Measurements from ENCODE around the gene PSMB3. TPM values are rescaled to one million over a fixed set of nuclear protein-coding genes. Genes with fewer than 3 reads are reported as not detected.

PSMB3 gene
- polyA plus RNA-seq, 1 experiment = 234 TPM

DNA sequence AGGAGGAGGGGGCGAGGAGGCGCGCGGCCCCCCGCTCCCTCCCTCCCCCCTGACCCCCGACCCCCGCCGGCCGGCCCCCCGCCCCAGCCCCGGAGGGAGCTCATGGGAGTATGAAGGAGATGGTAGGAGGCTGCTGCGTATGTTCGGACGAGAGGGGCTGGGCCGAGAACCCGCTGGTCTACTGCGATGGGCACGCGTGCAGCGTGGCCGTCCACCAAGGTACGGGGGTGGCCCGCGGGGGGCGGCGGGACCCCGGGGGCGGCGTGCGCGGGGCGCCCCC is 47.1 kb upstream of the PSMB3 start:
- no peaks in the 10 kb centered on the region; the same call in 1 of the 2 replicates for H3K9me3 ChIP-seq (ENCODE audit: control insufficient read depth, insufficient read depth, low read length)
- POLR2A ChIA-PET = interaction anchor here (1.1 kb wide), 1 partner anchor 27 kb away, joined by 3 read pairs; no protein-coding TSS in a partner anchor

DNA sequence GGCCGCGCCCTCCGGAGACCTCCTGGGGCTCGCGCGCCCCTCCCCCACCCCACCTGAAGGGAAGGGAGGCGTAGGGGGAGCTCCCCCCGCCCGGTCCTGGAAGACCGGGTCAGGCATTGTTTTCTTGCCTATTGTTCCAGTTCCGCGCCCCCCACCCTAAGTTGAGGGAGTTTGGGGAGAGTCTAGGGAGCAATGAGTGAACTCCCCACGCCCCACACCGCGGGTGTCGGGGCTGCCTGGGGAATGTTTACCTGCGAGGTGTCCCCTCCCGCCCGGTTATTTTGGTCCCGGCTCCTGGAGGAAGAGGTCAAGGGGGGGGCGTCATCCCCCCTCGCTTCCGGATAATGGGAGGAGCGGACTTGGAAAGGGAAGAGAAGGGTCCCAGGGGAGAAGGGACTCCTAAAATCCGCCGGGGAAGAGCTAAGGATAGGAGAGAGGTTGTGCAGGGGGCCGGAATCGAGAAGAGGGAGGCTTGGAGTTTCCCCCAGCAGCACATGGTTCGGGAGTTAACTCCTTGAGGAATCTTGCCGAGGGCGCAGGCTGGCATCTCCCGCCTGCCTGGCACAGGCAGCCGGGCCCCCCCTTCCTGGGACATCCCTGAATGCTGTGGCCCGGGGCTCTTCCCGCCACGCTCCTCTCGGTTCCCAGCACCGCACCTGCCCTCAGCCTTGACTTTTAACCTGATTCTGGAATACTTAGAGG is 46.6 kb upstream of the PSMB3 start:
- no peaks in the 10 kb centered on the region for H3K27me3 ChIP-seq (ENCODE audit: control insufficient read depth, insufficient read depth, low read length)
- TF ChIP-seq, protein P1, sequence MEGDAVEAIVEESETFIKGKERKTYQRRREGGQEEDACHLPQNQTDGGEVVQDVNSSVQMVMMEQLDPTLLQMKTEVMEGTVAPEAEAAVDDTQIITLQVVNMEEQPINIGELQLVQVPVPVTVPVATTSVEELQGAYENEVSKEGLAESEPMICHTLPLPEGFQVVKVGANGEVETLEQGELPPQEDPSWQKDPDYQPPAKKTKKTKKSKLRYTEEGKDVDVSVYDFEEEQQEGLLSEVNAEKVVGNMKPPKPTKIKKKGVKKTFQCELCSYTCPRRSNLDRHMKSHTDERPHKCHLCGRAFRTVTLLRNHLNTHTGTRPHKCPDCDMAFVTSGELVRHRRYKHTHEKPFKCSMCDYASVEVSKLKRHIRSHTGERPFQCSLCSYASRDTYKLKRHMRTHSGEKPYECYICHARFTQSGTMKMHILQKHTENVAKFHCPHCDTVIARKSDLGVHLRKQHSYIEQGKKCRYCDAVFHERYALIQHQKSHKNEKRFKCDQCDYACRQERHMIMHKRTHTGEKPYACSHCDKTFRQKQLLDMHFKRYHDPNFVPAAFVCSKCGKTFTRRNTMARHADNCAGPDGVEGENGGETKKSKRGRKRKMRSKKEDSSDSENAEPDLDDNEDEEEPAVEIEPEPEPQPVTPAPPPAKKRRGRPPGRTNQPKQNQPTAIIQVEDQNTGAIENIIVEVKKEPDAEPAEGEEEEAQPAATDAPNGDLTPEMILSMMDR (IDR thresholded peaks at IDR 0.05; ENCODE audit: low read depth, low read length) = no peak
- H3K27ac ChIP-seq (ENCODE audit: low read depth, low read length) = peak overlapping the region; percentile 11
- DNase-seq (ENCODE audit: low read depth, low spot score) = no peak
- POLR2A ChIA-PET = no interaction called here
- no peaks in the 10 kb centered on the region; the same call in 1 of the 2 replicates for H3K9me3 ChIP-seq (ENCODE audit: control insufficient read depth, insufficient read depth, low read length)
- peak overlapping the region; percentile 69 for H3K4me3 ChIP-seq (ENCODE audit: low read depth, low read length)
- CTCF ChIA-PET = interaction anchor here (1.0 to 2.3 kb wide), 4 partner anchors 23 to 38 kb away, joined by 3 to 6 read pairs (median 4); no protein-coding TSS in a partner anchor

More for the DNA sequence above, 47.1 kb upstream of the PSMB3 start:
- CTCF ChIA-PET = interaction anchor here (1.0 to 2.3 kb wide), 2 partner anchors 24 to 30 kb away, joined by 3 to 6 read pairs; no protein-coding TSS in a partner anchor
- no peak overlapping the region for H3K27ac ChIP-seq (ENCODE audit: low read depth, low read length)
- DNase-seq (ENCODE audit: low read depth, low spot score) = no peak
- no peaks in the 10 kb centered on the region for H3K27me3 ChIP-seq (ENCODE audit: control insufficient read depth, insufficient read depth, low read length)
- peak overlapping the region; percentile 69 for H3K4me3 ChIP-seq (ENCODE audit: low read depth, low read length)
- TF ChIP-seq, protein P1 (IDR thresholded peaks at IDR 0.05; ENCODE audit: low read depth, low read length) = no peak

DNA sequence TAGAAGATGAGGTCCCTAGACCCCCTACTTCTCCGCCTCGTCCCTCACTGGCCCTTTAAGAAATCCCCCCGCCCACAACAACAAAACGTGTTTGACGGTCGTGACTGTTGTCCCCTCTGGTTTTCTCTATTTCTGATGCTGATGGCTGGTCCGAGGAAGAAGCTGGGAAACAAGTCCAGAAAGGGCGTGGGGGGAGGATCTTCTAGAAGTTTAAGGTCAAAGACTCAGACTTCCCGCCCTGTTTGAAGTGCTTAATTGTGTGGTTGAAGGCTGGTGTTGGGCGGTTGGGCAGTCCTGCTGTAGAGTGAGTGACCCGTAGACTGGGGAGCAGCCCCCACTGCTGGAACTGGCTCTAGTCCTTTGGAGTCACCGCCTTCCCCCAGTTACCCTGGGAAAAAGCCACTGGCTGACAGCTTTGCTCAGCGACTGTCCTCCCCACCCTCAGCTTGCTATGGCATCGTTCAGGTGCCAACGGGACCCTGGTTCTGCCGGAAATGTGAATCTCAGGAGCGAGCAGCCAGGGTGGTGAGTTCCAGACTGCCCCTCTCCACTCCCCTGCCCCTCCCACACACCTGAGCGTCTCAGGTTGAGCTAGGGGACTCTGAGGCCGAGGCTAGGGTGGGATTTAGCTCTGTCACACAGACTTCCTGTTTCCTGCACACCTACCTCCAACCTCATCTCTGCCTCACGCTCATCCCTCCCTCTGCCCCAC is 45.9 kb upstream of the PSMB3 start:
- no peaks in the 10 kb centered on the region; the same call in 1 of the 2 replicates for H3K9me3 ChIP-seq (ENCODE audit: control insufficient read depth, insufficient read depth, low read length)
- DNase-seq (ENCODE audit: low read depth, low spot score) = no peak
- H3K4me3 ChIP-seq (ENCODE audit: low read depth, low read length) = peak overlapping the region; percentile 69
- ChIA-PET POLR2A (interaction anchor here (0.6 kb wide), 1 partner anchor 43 kb away, joined by 4 read pairs; no protein-coding TSS in a partner anchor), CTCF (interaction anchor here (1.0 to 1.1 kb wide), 2 partner anchors 28 to 39 kb away, joined by 3 to 4 read pairs; no protein-coding TSS in a partner anchor)
- TF ChIP-seq, protein P1 (IDR thresholded peaks at IDR 0.05; ENCODE audit: low read depth, low read length) = no peak
- no peaks in the 10 kb centered on the region for H3K27me3 ChIP-seq (ENCODE audit: control insufficient read depth, insufficient read depth, low read length)
- no peak overlapping the region for H3K27ac ChIP-seq (ENCODE audit: low read depth, low read length)

DNA sequence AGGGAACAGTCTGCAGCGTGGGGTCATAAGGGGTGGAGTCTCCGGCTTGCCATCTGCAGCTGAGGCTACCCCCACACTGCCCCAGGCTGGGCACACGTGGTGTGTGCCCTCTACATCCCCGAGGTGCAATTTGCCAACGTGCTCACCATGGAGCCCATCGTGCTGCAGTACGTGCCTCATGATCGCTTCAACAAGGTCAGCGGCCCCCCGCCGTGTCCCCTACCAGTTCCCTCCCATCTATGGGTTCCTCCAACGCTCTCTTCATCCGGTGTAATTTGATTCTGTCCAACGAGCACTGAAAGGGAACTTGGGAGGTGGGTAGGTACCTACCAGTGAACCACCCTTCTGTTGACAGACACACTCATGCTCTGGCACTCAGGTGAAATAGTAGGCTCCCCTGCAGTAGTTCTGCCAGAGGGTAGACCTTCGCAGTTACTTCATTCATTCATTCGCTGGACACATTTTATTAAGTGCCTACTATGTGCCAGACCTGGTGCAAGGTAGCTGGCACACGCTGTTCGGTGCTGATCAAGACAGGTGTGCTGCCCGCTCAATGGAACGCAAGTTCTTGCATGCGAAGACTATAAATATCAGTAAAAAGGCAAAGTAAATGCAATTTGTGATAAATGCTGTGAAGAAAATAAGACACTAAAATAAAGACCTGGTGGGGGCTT is 44.7 kb upstream of the PSMB3 start:
- ChIA-PET POLR2A (interaction anchor here (0.6 kb wide), 1 partner anchor 360 kb away, joined by 3 read pairs; no protein-coding TSS in a partner anchor), CTCF (no interaction called here)
- Histone ChIP-seq H3K27me3 (ENCODE audit: control insufficient read depth, insufficient read depth, low read length) (no peaks in the 10 kb centered on the region), H3K9me3 (ENCODE audit: control insufficient read depth, insufficient read depth, low read length) (no peaks in the 10 kb centered on the region; the same call in 1 of the 2 replicates), H3K27ac (ENCODE audit: low read depth, low read length) (no peak overlapping the region), H3K4me3 (ENCODE audit: low read depth, low read length) (no peak overlapping the region)
- DNase-seq (ENCODE audit: low read depth, low spot score) = no peak
- TF ChIP-seq, protein P1 (IDR thresholded peaks at IDR 0.05; ENCODE audit: low read depth, low read length) = no peak
